HG03521 (cell line): ENCODE results near the gene H6PD.

Experiments used
- ATAC-seq: cut with Tn5 transposase; IDR thresholded peaks from one replicate; pipeline ENCODE4 v1.9.1; 2021; ENCODE audit warnings: mild to moderate bottlenecking, moderate library complexity; ENCODE audit not compliant: unreplicated experiment

The H6PD gene

GRCh38 chr1:9256332-9256731 is 21.8 kb downstream of the H6PD start:
- ATAC-seq, result no peak

DNA sequence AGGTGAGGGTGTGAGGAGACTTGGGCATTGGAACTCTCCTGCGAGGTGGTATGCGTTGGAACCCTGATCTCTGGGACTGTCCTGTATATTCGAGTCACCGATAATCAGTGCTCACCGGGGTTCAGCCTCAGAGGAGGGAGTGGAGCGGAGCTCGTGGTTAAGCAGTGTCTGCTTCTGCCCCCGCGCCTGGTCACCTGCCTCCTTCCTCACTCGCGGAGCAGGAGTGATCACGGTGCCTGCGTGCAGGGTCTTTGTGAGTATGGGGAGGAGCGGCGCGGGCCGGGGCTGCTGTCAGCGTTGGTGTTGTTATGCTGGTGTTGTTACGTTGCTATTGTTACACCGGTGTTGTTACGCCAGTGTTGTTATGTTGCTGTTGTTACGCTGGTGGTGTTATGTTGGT is 23.3 kb downstream of the H6PD start:
- no peak for ATAC-seq

GRCh38 chr1:9258629-9259028 is 24.1 kb downstream of the H6PD start:
- ATAC-seq, result no peak

GRCh38 chr1:9260059-9260766 is 25.6 kb downstream of the H6PD start:
- ATAC-seq, result no peak

DNA sequence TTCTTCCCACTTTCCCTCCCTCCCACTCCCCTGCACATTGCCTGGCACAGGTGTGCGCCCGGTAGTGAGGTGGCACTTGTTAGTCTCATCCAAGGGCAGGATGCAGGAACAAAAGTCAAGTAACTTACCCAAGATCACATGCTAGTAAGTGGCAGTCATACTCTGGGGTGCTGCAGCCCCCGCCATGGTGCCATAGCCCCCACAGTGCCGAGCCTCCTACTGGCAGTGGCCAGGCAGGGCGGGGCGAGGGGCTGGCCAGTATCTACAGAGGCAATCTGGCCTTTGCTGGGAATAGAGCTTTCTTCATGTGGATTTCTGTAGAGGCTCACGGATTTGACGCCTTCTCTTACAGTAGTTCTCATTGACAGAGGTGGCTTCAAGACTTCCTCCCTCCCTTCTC is 26.9 kb downstream of the H6PD start:
- no peak for ATAC-seq

DNA sequence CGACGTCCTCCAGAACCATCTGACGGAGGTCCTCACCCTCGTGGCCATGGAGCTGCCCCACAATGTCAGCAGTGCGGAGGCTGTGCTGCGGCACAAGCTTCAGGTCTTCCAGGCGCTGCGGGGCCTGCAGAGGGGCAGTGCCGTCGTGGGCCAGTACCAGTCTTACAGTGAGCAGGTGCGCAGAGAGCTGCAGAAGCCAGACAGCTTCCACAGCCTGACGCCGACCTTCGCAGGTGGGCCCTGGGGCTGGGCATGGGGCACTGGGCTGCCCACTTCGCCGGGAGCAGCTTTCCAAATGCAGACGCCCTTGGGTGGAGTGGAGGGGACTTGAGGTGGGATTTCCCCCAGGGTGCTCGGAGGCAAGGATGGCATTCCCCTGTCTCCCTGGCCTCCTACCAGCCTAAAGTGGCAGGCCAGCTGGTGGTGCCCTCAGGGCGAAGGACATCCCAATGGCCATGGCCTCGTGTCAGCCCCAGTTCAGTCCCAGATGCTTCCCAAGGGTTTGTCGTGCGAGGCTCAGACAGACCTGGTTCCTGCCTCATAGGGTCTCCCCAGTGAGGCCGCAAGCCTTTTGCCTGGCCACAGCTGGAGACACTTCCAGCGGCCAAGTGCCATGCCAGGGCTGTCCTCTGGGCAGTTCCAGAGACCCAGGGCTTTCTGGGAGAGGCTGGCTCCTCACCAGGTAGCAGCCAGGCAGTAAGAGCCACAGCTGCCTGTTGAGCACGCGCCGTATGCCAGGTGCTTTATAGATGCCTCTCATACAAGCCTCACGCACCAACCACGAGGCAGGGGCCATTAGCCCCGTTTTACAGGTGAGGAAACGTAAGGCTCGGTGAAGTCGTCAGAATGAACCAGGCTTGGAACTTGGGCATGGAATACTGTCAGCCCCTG is 27.8 kb downstream of the H6PD start:
- ATAC-seq, result no peak

DNA sequence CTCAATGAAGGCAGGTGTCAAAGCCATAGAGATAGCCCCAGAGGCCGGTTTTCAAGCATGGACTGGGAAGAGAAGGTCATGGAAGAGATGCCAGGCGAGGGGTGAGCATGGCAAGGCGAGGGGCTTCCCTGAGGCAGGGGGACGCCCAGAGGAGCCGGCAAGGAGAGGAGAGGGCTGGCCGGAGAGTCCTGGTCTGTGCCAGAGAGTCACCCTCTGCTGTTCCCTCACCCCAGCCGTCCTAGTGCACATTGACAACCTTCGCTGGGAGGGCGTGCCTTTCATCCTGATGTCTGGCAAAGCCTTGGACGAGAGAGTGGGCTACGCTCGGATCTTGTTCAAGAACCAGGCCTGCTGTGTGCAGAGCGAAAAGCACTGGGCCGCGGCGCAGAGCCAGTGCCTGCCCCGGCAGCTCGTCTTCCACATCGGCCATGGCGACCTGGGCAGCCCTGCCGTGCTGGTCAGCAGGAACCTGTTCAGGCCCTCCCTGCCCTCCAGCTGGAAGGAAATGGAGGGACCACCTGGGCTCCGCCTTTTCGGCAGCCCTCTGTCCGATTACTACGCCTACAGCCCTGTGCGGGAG is 28.8 kb downstream of the H6PD start:
- no peak for ATAC-seq

- ATAC-seq, result no peak
These were observed 29.7 kb downstream of the H6PD start for GRCh38 chr1:9263984-9264872.

GRCh38 chr1:9265037-9265436 is 30.5 kb downstream of the H6PD start:
- no peak for ATAC-seq

DNA sequence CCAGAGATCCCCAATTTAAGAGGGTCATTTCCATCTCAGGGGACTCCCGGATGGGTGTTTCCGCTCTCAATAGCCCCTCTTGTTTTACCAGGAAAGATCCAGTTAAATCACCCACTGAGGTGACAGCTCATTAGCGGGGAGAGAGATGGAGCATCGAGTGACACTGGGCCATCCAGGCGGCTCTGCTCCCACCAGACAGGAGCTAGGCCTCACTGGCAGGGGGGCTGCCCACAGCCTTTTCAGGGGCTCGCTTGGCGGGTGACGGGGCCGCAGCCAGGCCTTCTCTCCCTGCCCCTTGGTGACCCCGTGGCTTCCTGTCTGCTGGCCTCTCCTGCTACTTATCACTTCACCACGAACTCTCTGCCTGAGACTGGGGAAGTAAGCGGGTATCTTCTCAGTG is 31.4 kb downstream of the H6PD start:
- ATAC-seq, result no peak

GRCh38 chr1:9267352-9267686 is 32.7 kb downstream of the H6PD start:
- no peak for ATAC-seq

DNA sequence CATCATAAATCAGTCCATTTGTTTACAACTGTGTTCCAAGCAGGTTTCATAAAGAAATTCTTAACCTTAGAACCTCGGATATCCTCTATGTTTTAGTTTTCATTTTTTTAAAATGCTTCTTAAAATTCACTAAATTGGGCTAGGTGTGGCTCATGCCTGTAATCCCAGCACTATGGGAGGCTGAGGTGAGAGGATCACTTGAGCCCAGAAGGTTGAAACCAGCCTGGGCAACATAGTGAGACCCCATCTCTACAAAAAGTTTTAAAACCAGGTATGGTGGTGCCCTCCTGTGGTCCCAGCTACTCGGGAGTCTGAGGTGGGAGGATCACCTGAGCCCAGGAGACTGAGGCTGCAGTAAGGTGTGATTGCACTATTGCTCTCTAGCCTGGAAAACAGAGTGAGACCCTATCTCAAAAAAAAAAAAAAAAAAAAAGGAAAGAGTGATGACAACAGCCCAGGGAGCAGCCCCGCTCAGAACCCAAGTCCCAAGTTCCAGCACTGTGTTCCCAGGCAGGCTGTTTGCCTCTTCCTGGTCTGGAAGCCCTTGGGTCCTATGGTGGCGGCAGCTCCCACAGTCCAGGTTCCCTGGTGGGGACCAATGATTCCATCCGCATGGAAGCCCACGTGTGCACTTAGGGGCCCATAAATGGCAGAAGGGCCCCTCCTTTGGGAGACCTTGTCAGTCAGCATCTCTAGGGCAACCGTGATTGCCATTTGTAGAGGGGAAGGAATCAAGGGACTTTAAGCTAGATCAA is 33.4 kb downstream of the H6PD start:
- ATAC-seq, result no peak

DNA sequence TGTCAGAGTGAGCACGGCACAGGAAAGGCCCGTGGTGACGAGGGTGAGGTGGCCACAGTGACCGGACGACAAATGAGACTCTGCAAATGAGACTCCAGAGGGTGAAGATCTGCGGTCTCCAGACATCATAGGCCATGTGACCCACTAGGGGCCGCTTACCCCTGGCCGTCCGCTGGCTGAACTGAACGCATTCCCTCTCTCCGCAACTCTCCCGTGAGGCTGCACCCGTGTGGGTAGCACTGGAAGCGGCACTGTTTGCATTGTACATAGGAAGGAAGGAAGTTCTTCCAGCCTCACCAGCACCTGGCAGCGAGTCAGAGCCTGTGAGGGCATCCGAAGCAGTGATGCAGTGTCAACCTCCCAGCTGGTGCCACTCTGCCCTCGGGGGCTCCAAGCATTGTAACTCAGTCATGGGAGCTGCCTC is 34.5 kb downstream of the H6PD start:
- ATAC-seq, result no peak

- ATAC-seq, result no peak
These were observed 35.1 kb downstream of the H6PD start for GRCh38 chr1:9269721-9270120.

DNA sequence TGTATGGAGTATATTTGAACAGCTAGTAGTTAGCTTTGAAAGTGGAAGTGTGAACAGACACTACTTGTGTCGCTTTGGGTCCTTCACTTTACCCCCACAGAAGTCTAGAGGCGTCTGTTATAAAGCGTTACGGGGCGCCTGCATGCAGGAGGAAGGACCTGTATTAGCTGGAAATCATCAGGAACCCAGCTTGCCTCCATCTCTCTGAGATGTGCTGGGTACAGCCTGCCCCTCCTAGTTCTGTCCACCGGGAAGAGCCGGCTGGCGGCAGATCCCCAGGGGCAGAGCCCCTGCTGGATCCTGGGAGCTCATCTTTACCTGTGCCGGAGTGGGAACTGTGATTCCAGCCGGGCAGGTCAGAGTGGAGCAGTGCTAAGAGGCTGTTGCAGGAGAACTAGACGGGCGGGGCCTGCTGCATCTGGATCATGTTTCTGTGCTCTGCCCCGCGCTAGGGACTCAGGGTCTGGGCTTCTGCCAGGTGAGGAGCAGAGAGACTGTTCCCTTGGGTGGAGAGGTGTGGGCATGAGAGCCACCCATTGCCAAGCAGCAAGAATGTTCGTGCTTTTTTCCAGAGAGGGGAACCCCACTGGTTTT is 35.8 kb downstream of the H6PD start:
- no peak for ATAC-seq

- ATAC-seq, result no peak
These were observed 36.7 kb downstream of the H6PD start for GRCh38 chr1:9271283-9271682.

- no peak for ATAC-seq
These were observed 37.5 kb downstream of the H6PD start for GRCh38 chr1:9271861-9272595.

DNA sequence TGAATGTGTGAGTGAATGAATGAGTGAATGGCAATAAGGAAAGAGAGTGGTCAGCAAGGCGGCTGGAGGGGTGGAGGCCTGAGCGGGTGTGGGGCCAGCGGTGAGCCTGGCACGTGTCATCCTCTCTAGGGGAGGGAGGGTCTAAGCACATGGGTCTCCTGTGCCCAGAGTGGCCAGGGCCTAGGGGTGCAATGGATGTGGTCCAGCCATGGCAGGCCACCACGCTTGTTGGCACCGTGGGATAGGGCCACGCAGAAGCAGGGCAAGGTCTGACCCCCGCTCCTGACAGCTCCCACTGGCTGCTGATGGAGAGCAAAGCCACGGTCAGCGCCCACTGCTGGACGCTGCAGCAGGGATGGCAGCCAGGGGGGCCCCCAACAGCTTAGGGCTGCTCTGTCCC is 38.6 kb downstream of the H6PD start:
- ATAC-seq, result no peak

DNA sequence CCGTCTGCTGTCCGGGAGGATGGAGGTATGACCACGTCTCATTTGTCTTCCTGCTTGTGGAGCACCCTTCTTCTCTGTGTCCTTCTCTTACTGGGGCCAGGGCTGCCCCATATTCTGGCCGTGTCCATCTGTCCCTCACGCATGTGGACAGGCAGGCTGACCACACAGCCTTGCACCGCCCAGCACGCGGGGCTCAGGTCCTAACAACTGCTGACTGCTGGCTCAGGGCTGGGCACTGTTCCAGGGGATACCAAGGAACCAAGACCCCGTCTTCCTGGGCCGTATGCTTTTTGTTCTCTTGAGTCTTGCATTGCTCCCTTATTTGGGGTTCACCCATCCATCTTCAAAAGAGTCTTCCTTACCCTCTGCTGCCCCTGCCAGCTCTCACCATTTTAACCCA is 40.6 kb downstream of the H6PD start:
- no peak for ATAC-seq
